ENCODE results near the gene TMEM106C. TPM values are rescaled to one million over a fixed set of nuclear protein-coding genes. Genes with fewer than 3 reads are reported as not detected.

Gene TMEM106C
- total and polyA plus RNA-seq, 2 donors from 2014 or later = 51.7 to 126 TPM

- Histone ChIP-seq H3K36me3 (ENCODE audit: control insufficient read depth in 2 of 3, insufficient read depth in 3 of 3, low read length in 3 of 3) (no peaks in the 10 kb centered on the region), H3K9ac (ENCODE audit: low read length in 3 of 3) (no peak overlapping the region), H3K4me1 (ENCODE audit: control insufficient read depth in 2 of 3, insufficient read depth in 2 of 3, low read depth in 1 of 3, low read length in 3 of 3) (no peaks in the 10 kb centered on the region), H3K9me3 (ENCODE audit: control insufficient read depth in 2 of 3, insufficient read depth in 1 of 3, low read length in 3 of 3) (no peaks in the 10 kb centered on the region), H3K27ac (ENCODE audit: low read depth in 2 of 2, low read length in 2 of 2) (no peak overlapping the region), H3K27me3 (ENCODE audit: control insufficient read depth, insufficient read depth, low read length) (no peaks in the 10 kb centered on the region), H3K4me3 (ENCODE audit: low read length in 3 of 3) (no peak overlapping the region)
- intact Hi-C loops (cut with DNase I) = no loop called here
- FAIRE-seq (no peak), DNase-seq (no peak)
- no peak for TF ChIP-seq CTCF (IDR thresholded peaks at IDR 0.05; ENCODE audit: borderline replicate concordance, extremely low read depth, insufficient read depth)
Observed at GRCh38 chr12:47973870-47974269, 10.5 kb downstream of the TMEM106C start.

- no peak for TF ChIP-seq CTCF (IDR thresholded peaks at IDR 0.05; ENCODE audit: borderline replicate concordance, extremely low read depth, insufficient read depth)
- no peaks in the 10 kb centered on the region for H3K9me3 ChIP-seq (ENCODE audit: control insufficient read depth in 2 of 3, insufficient read depth in 1 of 3, low read length in 3 of 3)
- no peak for DNase-seq
- intact Hi-C loops (cut with DNase I) = no loop called here
- no peaks in the 10 kb centered on the region for H3K36me3 ChIP-seq (ENCODE audit: control insufficient read depth in 2 of 3, insufficient read depth in 3 of 3, low read length in 3 of 3)
- no peaks in the 10 kb centered on the region for H3K4me1 ChIP-seq (ENCODE audit: control insufficient read depth in 2 of 3, insufficient read depth in 2 of 3, low read depth in 1 of 3, low read length in 3 of 3)
- H3K9ac ChIP-seq (ENCODE audit: low read length in 3 of 3) = no peak overlapping the region
- H3K27me3 ChIP-seq (ENCODE audit: control insufficient read depth, insufficient read depth, low read length) = no peaks in the 10 kb centered on the region
- no peak overlapping the region for H3K27ac ChIP-seq (ENCODE audit: low read depth in 2 of 2, low read length in 2 of 2)
- H3K4me3 ChIP-seq (ENCODE audit: low read length in 3 of 3) = no peak overlapping the region
- no peak for FAIRE-seq
Observed at GRCh38 chr12:47975036-47975620, 11.7 kb downstream of the TMEM106C start.

- no peak for TF ChIP-seq CTCF (IDR thresholded peaks at IDR 0.05; ENCODE audit: borderline replicate concordance, extremely low read depth, insufficient read depth)
- Histone ChIP-seq H3K9ac (ENCODE audit: low read length in 3 of 3) (no peak overlapping the region), H3K9me3 (ENCODE audit: control insufficient read depth in 2 of 3, insufficient read depth in 1 of 3, low read length in 3 of 3) (no peaks in the 10 kb centered on the region), H3K27ac (ENCODE audit: low read depth in 2 of 2, low read length in 2 of 2) (no peak overlapping the region), H3K27me3 (ENCODE audit: control insufficient read depth, insufficient read depth, low read length) (no peaks in the 10 kb centered on the region), H3K4me3 (ENCODE audit: low read length in 3 of 3) (no peak overlapping the region), H3K36me3 (ENCODE audit: control insufficient read depth in 2 of 3, insufficient read depth in 3 of 3, low read length in 3 of 3) (no peaks in the 10 kb centered on the region), H3K4me1 (ENCODE audit: control insufficient read depth in 2 of 3, insufficient read depth in 2 of 3, low read depth in 1 of 3, low read length in 3 of 3) (no peaks in the 10 kb centered on the region)
- no peak for FAIRE-seq
- intact Hi-C loops (cut with DNase I) = no loop called here
- no peak for DNase-seq
Observed at GRCh38 chr12:47975816-47976215, 12.4 kb downstream of the TMEM106C start.
